ENCODE data around the gene FAM81A. TPM values are rescaled to one million over a fixed set of nuclear protein-coding genes. Genes with fewer than 3 reads are reported as not detected.

FAM81A gene
- polyA plus RNA-seq, 1 donor (not counting 4 experiments of a cell fraction or from before 2014, with no cell fraction given), result 0.84 TPM

DNA sequence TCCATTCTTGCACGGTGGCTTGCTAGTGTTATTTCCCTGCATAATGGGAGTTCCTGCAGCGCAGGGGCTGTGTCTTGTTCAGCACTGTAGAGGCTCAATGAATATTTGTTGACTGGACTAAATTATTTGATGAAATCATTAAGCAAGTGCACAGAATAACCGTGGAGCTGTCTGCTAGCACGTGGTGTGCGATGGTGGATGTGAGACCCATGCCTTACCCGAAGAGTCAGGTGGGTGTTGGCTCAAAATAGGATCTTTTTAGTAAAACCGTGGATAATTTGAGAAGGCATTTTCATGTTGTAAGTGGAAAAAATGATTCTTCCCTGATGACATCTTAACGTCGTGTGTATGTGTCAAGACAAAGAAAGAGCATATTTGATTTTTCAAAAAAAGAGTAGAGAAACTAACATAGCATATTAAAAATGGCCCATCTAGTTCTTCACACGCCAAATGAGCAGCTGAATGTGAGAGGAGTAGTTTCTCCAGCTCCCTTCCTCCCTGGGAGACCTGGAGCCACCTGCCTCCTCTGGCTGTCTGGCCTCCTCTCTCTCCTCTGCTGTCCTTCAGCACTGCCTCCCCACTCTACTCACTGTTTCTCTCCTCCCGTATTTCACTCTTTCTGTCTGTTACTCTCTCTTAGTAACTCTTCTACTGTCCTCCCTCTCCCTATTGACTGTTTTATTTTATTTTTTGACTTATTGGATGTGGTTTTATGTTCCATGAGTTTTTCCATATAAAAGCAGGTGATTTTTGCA lies 6.3 kb downstream of the FAM81A start:
- no peak overlapping the region for H3K27ac ChIP-seq (ENCODE audit: control insufficient read depth, insufficient read depth, low read length)
- no peak for DNase-seq (ENCODE audit: low read depth, low spot score)
- no peaks in the 10 kb centered on the region for H3K27me3 ChIP-seq (ENCODE audit: control insufficient read depth, extremely low read depth, insufficient read depth, low read length)
- H4K20me1 ChIP-seq (ENCODE audit: control insufficient read depth, extremely low read depth, insufficient read depth, low read length), result no peaks in the 10 kb centered on the region
- no peaks in the 10 kb centered on the region for H3K9me1 ChIP-seq (ENCODE audit: control insufficient read depth, extremely low read depth, insufficient read depth, low read length)
- TF ChIP-seq CTCF (optimal IDR thresholded peaks at IDR 0.05 in 1 of 3, IDR thresholded peaks at IDR 0.05 in 1 of 3, conservative IDR thresholded peaks at IDR 0.05 in 1 of 3; ENCODE audit: extremely low read depth in 1 of 3, insufficient read depth in 2 of 3, low read length in 3 of 3) (no peak), EZH2 (IDR thresholded peaks at IDR 0.05; ENCODE audit: low read length) (no peak)
- H2AFZ ChIP-seq (ENCODE audit: control insufficient read depth, low read length), result no peak overlapping the region
- no peaks in the 10 kb centered on the region for H3K4me1 ChIP-seq (ENCODE audit: control insufficient read depth, extremely low read depth, insufficient read depth, low read length)
- H3K36me3 ChIP-seq (ENCODE audit: control insufficient read depth in 2 of 2, extremely low read depth in 1 of 2, insufficient read depth in 2 of 2, low read length in 2 of 2), result no peaks in the 10 kb centered on the region
- dilution Hi-C loops (cut with MboI; ENCODE audit: extremely low pct_ligation_motif_present, low sequenced_read_pairs), result no loop called here
- FAIRE-seq, result no peak
- no peak overlapping the region for H3K4me2 ChIP-seq (ENCODE audit: control insufficient read depth, extremely low read depth, insufficient read depth, low read depth, low read length)
- no peak overlapping the region for H3K4me3 ChIP-seq (ENCODE audit: control insufficient read depth in 2 of 3, extremely low read depth in 1 of 3, insufficient read depth in 2 of 3, low read depth in 1 of 3, low read length in 3 of 3)
- H3K79me2 ChIP-seq (ENCODE audit: control insufficient read depth, insufficient read depth, low read length), result no peaks in the 10 kb centered on the region
- H3K9ac ChIP-seq (ENCODE audit: control insufficient read depth, extremely low read depth, insufficient read depth, low read length), result no peak overlapping the region
- H3K9me3 ChIP-seq (ENCODE audit: control insufficient read depth, low read depth, low read length), result no peaks in the 10 kb centered on the region

DNA sequence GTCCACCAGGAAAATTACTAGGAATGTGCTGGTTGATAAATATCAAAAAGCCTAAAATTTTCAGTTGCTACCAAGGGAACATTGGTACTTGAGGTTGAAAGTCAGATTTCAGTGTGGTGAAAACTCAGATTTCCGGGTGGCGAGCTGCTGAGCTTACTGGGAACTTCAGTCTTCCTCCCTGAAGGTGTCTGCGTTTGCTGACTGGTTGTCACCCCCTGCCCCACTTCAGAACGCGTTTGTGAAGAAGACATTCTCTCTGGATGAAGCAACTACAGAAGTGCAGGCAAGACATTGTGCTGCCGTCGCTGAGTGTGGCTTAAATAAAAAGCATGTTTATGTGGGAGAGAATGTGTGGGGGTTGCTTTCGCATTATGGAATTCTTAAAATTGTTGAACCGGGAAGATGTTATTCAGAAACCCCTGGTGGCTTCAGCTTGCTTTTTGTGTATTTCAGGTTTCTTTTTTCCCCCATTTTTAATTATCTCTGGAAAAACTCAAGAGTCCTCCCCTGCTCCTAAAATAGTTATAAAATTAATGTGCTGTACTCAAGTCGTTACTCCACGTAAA lies 7.1 kb downstream of the FAM81A start:
- DNase-seq (ENCODE audit: low read depth, low spot score), result no peak
- TF ChIP-seq CTCF (optimal IDR thresholded peaks at IDR 0.05 in 1 of 3, IDR thresholded peaks at IDR 0.05 in 1 of 3, conservative IDR thresholded peaks at IDR 0.05 in 1 of 3; ENCODE audit: extremely low read depth in 1 of 3, insufficient read depth in 2 of 3, low read length in 3 of 3) (no peak), EZH2 (IDR thresholded peaks at IDR 0.05; ENCODE audit: low read length) (no peak)

More for the DNA sequence above, 7.1 kb downstream of the FAM81A start:
- Histone ChIP-seq H3K9ac (ENCODE audit: control insufficient read depth, extremely low read depth, insufficient read depth, low read length) (no peak overlapping the region), H4K20me1 (ENCODE audit: control insufficient read depth, extremely low read depth, insufficient read depth, low read length) (no peaks in the 10 kb centered on the region), H3K79me2 (ENCODE audit: control insufficient read depth, insufficient read depth, low read length) (no peaks in the 10 kb centered on the region), H3K27ac (ENCODE audit: control insufficient read depth, insufficient read depth, low read length) (no peak overlapping the region), H3K9me1 (ENCODE audit: control insufficient read depth, extremely low read depth, insufficient read depth, low read length) (no peaks in the 10 kb centered on the region), H3K36me3 (ENCODE audit: control insufficient read depth in 2 of 2, extremely low read depth in 1 of 2, insufficient read depth in 2 of 2, low read length in 2 of 2) (no peaks in the 10 kb centered on the region), H3K9me3 (ENCODE audit: control insufficient read depth, low read depth, low read length) (no peaks in the 10 kb centered on the region), H3K4me3 (ENCODE audit: control insufficient read depth in 2 of 3, extremely low read depth in 1 of 3, insufficient read depth in 2 of 3, low read depth in 1 of 3, low read length in 3 of 3) (no peak overlapping the region), H3K4me1 (ENCODE audit: control insufficient read depth, extremely low read depth, insufficient read depth, low read length) (no peaks in the 10 kb centered on the region), H3K27me3 (ENCODE audit: control insufficient read depth, extremely low read depth, insufficient read depth, low read length) (no peaks in the 10 kb centered on the region), H2AFZ (ENCODE audit: control insufficient read depth, low read length) (no peak overlapping the region), H3K4me2 (ENCODE audit: control insufficient read depth, extremely low read depth, insufficient read depth, low read depth, low read length) (no peak overlapping the region)
- dilution Hi-C loops (cut with MboI; ENCODE audit: extremely low pct_ligation_motif_present, low sequenced_read_pairs), result no loop called here
- FAIRE-seq, result no peak
